Retinal pigment epithelial cell (primary cell): ENCODE results near the gene ARHGEF9.
"Not testable (repeated sequence)": the region's sequence is repeated elsewhere in the genome, so short reads cannot be mapped to it uniquely, and the experiment has no call there.

Experiments used
- DNase-seq: peaks from one replicate; pipeline ENCODE4 v3.0.0-alpha.2; 2010; ENCODE audit warnings: low read depth
- H3K4me3 ChIP-seq: 2 replicates; pipeline ENCODE4 v1.5.1; 2011; ENCODE audit warnings: mild to moderate bottlenecking, low read length, control low read depth, moderate library complexity
- CTCF ChIP-seq: conservative IDR thresholded peaks from 2 replicates; pipeline ENCODE4 v1.5.1; 2011; ENCODE audit warnings: low read depth, low read length, control low read depth, inconsistent platforms

Gene ARHGEF9

GRCh38 chrX:63784902-63785707, at the start of gene ARHGEF9:
ARHGEF9 (minus strand) TSS chrX:63785214; CDS start chrX:63785145, 69 bp downstream.
- no peak for DNase-seq
- TF ChIP-seq CTCF: no peak
- H3K4me3 ChIP-seq: peak within 1 kb of the TSS; percentile 50

- DNase-seq, H3K4me3 ChIP-seq: not testable (repeated sequence)
These were observed 40.4 kb upstream of the ARHGEF9 start for GRCh38 chrX:63825446-63825845.

GRCh38 chrX:63818156-63818555, 33.1 kb upstream of the ARHGEF9 start:
- DNase-seq: no peak
- TF ChIP-seq CTCF: no peak
- no peak overlapping the region for H3K4me3 ChIP-seq

- no peak for DNase-seq
- no peak for TF ChIP-seq CTCF
- H3K4me3 ChIP-seq: no peak overlapping the region
These were observed 32.7 kb upstream of the ARHGEF9 start for GRCh38 chrX:63817696-63818095.

- no peak for TF ChIP-seq CTCF
- no peak for DNase-seq
- no peak overlapping the region for H3K4me3 ChIP-seq
These were observed 27.8 kb upstream of the ARHGEF9 start for GRCh38 chrX:63812823-63813222.

GRCh38 chrX:63810746-63811145, 25.7 kb upstream of the ARHGEF9 start:
- no peak overlapping the region for H3K4me3 ChIP-seq
- no peak for TF ChIP-seq CTCF
- DNase-seq: no peak

GRCh38 chrX:63809173-63809572, 24.2 kb upstream of the ARHGEF9 start:
- no peak overlapping the region for H3K4me3 ChIP-seq
- TF ChIP-seq CTCF: no peak
- no peak for DNase-seq

- DNase-seq, H3K4me3 ChIP-seq: not testable (repeated sequence)
These were observed 10.4 kb upstream of the ARHGEF9 start for GRCh38 chrX:63795406-63795805.
